ENCODE results near the gene ASH1L.
"Not testable (repeated sequence)": the region's sequence is repeated elsewhere in the genome, so short reads cannot be mapped to it uniquely, and the experiment has no call there.

ASH1L gene

GRCh38 chr1:155296661-155297060 lies 265.9 kb downstream of the ASH1L start:
- Histone ChIP-seq H3K27me3 (ENCODE audit: insufficient read depth, low read depth, severe bottlenecking) (no peaks in the 10 kb centered on the region), H3K36me3 (no peaks in the 10 kb centered on the region), H3K4me3 (ENCODE audit: low read depth, low read length) (no peak overlapping the region), H3K27ac (no peak overlapping the region), H3K9me3 (ENCODE audit: severe bottlenecking) (peaks cover 2% of the 10 kb centered on the region)
- no peak for TF ChIP-seq CTCF (IDR thresholded peaks at IDR 0.05; ENCODE audit: low read depth, low read length)
- DNase-seq, result no peak

GRCh38 chr1:155295942-155296267 lies 266.7 kb downstream of the ASH1L start:
- Histone ChIP-seq H3K27me3 (ENCODE audit: insufficient read depth, low read depth, severe bottlenecking) (no peaks in the 10 kb centered on the region), H3K4me3 (ENCODE audit: low read depth, low read length) (no peak overlapping the region), H3K27ac (no peak overlapping the region), H3K9me3 (ENCODE audit: severe bottlenecking) (peaks cover 2% of the 10 kb centered on the region), H3K36me3 (no peaks in the 10 kb centered on the region)
- TF ChIP-seq CTCF (IDR thresholded peaks at IDR 0.05; ENCODE audit: low read depth, low read length), result no peak
- no peak for DNase-seq

GRCh38 chr1:155295183-155295941 lies 267.2 kb downstream of the ASH1L start:
- no peak for TF ChIP-seq CTCF (IDR thresholded peaks at IDR 0.05; ENCODE audit: low read depth, low read length)

GRCh38 chr1:155294520-155295182 lies 268.0 kb downstream of the ASH1L start:
- no peak for DNase-seq
- Histone ChIP-seq H3K27ac (no peak overlapping the region), H3K36me3 (peaks cover 4% of the 10 kb centered on the region; the same call in 1 of the 2 replicates), H3K9me3 (ENCODE audit: severe bottlenecking) (peaks cover 2% of the 10 kb centered on the region), H3K4me3 (ENCODE audit: low read depth, low read length) (no peak overlapping the region), H3K27me3 (ENCODE audit: insufficient read depth, low read depth, severe bottlenecking) (no peaks in the 10 kb centered on the region)
- TF ChIP-seq CTCF (IDR thresholded peaks at IDR 0.05; ENCODE audit: low read depth, low read length), result no peak

More at GRCh38 chr1:155295183-155295941, 267.2 kb downstream of the ASH1L start:
- Histone ChIP-seq H3K4me3 (ENCODE audit: low read depth, low read length) (no peak overlapping the region), H3K27me3 (ENCODE audit: insufficient read depth, low read depth, severe bottlenecking) (no peaks in the 10 kb centered on the region), H3K36me3 (no peaks in the 10 kb centered on the region), H3K27ac (no peak overlapping the region), H3K9me3 (ENCODE audit: severe bottlenecking) (peaks cover 2% of the 10 kb centered on the region)
- no peak for DNase-seq

GRCh38 chr1:155293086-155293749 lies 269.4 kb downstream of the ASH1L start:
- H3K36me3 ChIP-seq, result peaks cover 19% of the 10 kb centered on the region
- H3K4me3 ChIP-seq (ENCODE audit: low read depth, low read length), result no peak overlapping the region
- H3K9me3 ChIP-seq (ENCODE audit: severe bottlenecking), result peaks cover 2% of the 10 kb centered on the region
- DNase-seq, result no peak
- H3K27me3 ChIP-seq (ENCODE audit: insufficient read depth, low read depth, severe bottlenecking), result no peaks in the 10 kb centered on the region
- H3K27ac ChIP-seq, result no peak overlapping the region
- TF ChIP-seq CTCF (IDR thresholded peaks at IDR 0.05; ENCODE audit: low read depth, low read length), result no peak

- not testable (repeated sequence) for H3K27ac ChIP-seq; DNase-seq; H3K9me3 ChIP-seq (ENCODE audit: severe bottlenecking); H3K4me3 ChIP-seq (ENCODE audit: low read depth, low read length); H3K27me3 ChIP-seq (ENCODE audit: insufficient read depth, low read depth, severe bottlenecking)
- H3K36me3 ChIP-seq, result peaks cover 39% of the 10 kb centered on the region
These were observed 271.6 kb downstream of the ASH1L start for GRCh38 chr1:155291006-155291405.
